NCI-H82 (cell line): ENCODE data around the gene IFNG.
A peak's percentile ranks its signal among the peaks of the same experiment; 100 is the strongest.

Experiments used
- DNase-seq: peaks from one replicate; lab custom pipeline; 2025; lab: John Stamatoyannopoulos, UW

Gene IFNG

GRCh38 chr12:68166317-68166831, 6.8 kb upstream of the IFNG start:
- DNase-seq: no peak

GRCh38 chr12:68163560-68164081, 4.1 kb upstream of the IFNG start:
- no peak for DNase-seq

DNA sequence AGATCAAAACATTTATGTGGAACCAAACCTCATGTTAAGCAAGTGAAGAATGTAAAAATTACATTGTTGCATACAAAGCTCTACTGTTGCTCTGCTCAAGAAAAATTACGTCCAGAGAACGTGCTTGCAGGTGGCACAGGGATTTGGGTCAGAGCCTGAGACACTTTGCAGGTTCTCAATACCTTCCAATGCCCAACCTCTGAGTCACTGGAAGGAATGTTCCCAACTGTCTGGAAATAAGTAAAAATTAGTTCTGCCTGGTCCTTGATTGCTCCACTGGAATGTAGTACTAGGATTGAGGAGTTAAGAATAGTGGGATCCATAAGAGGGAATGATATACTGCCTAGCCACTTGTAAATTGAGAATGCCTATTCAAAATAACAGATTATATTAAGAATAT, 2.8 kb upstream of the IFNG start:
- DNase-seq: no peak

- DNase-seq: peak; percentile 54
Measured at GRCh38 chr12:68158432-68158831, 1.1 kb downstream of the IFNG start.

GRCh38 chr12:68157380-68157779, 2.2 kb downstream of the IFNG start:
- no peak for DNase-seq

DNA sequence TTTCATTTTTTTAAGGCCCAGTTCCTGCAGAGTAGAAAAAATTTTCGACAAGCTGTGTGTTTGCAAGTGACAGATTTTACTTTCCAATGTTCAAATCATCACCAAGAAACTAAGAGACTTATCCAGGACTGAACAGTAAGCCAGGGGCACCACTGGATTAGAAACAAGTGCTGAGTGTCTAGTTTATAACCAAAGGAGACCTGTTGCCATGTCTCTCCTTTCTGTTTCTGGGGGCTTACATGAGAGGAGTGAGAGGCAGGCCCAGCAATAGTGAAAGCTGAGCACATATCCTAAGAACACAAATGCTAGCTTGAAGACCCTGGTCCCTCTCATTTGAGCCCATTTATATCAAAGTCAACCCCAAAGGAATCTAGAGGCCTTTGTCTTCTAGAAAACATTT, 2.9 kb downstream of the IFNG start:
- DNase-seq: no peak

- peak; percentile 13 for DNase-seq
Measured at GRCh38 chr12:68154779-68155178, 4.8 kb downstream of the IFNG start.

GRCh38 chr12:68148261-68148951, 11.1 kb downstream of the IFNG start:
- DNase-seq: no peak

GRCh38 chr12:68140556-68140955, 19.0 kb downstream of the IFNG start:
- peak; percentile 94 for DNase-seq

DNA sequence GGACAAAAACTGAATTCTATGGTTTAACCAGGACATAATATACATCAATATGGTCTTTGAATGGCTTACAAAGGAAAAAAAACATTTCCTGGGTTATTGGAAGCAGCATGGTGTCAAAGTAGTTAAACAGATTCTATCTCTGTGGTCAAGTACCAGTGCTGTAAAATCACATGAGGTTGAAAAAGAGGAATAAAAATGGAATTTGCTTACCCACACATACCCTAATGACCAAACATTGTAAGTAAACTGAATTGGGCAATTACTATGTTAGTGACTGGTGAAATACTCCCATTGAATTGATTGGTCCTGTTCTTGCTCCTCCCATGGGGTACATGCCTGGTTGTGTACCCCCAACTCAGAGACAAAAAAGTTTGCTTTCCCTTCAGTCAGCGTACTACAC, 19.6 kb downstream of the IFNG start:
- no peak for DNase-seq

- DNase-seq: no peak
Measured at GRCh38 chr12:68139001-68139400, 20.5 kb downstream of the IFNG start.

DNA sequence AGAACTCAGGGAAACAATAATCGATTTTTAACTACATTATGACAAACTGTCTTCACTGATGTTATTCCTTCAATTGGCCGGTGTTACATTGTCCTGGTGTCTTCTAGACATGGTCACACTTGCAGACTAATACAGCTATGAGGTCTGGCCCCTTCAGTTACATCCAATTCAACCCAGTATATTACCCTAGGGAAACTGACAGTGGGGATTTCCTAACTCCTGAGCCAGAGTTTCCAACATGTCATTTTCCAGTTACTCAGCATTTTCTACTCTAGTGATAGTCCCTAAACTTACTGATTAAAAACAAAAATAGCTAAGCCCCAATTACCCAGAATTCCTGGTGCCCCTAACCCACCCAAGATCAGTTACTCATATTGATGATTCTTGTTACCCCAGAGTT, 21.1 kb downstream of the IFNG start:
- DNase-seq: no peak

- DNase-seq: no peak
Measured at GRCh38 chr12:68137335-68137830, 22.2 kb downstream of the IFNG start.

- no peak for DNase-seq
Measured at GRCh38 chr12:68135520-68135919, 24.0 kb downstream of the IFNG start.

GRCh38 chr12:68131867-68132414, 27.6 kb downstream of the IFNG start:
- no peak for DNase-seq

GRCh38 chr12:68129979-68130378, 29.6 kb downstream of the IFNG start:
- DNase-seq: no peak

DNA sequence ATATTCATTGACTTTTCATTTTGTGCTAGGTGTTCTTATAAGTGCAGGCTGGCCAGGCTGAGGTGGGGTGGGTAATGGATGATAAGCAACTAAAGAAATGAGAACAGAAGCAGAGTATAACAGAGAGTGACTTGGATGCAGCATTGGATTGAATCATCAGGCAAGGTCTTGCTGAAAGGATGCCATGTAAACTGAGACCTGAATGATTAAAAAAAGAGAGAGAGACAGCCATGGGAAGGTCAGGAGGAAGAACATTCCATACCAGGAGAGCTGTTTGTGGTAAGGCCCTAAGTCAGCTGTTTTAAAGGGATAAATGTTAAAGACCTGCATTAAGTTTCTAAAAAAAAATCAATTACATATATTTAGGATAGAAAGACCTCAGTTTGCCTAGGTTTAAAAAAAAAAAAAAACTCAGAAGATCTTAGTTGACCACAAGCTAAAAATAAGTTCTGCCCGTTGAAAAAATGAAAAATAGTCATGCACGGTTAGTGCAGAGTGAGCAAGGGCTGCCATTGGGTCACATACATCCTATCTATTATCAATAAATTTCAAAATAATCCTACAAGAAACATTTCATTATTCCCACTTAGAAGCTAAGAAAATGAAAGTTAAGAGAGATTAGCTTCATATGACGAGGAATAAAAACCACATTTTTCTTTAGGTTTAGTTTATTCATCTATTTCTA, 37.2 kb downstream of the IFNG start:
- DNase-seq: no peak

GRCh38 chr12:68121143-68121542, 38.4 kb downstream of the IFNG start:
- DNase-seq: no peak

- DNase-seq: no peak
Measured at GRCh38 chr12:68119724-68120211, 39.8 kb downstream of the IFNG start.

DNA sequence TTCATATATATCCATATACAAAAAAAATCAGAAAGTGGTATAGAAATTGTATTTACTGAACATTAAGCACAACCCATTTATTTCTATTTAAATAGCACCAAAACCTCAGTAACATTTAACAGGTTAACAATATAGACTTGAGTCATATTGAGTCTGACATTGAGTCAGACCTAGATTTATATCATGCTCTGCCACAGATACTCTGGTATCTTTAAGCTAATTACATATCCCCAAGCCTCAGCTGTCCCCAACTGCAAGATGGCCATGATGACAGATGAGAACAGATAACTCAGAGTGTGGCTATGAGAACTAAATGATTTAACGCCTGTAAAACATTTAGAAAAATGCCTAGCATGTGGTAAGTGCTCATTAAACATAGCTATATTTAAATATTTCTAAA, 40.3 kb downstream of the IFNG start:
- peak; percentile 49 for DNase-seq

- no peak for DNase-seq
Measured at GRCh38 chr12:68118096-68118755, 41.3 kb downstream of the IFNG start.

- no peak for DNase-seq
Measured at GRCh38 chr12:68117661-68118060, 41.9 kb downstream of the IFNG start.
